HepG2 (cell line): Measurements from ENCODE around the gene IGDCC3. TPM values are rescaled to one million over a fixed set of nuclear protein-coding genes. Genes with fewer than 3 reads are reported as not detected.

Source experiments
- ATF7-NPFF ChIP-seq: sonication (generic); formaldehyde crosslinking; IDR thresholded peaks from 2 replicates; pipeline ENCODE4 v1.8.1; 2023; ENCODE audit warnings: mild to moderate bottlenecking, low read depth, missing genetic modification reagents, moderate library complexity
- ATRX ChIP-seq: sonication (generic); formaldehyde crosslinking; IDR thresholded peaks from 2 replicates; pipeline ENCODE4 v1.4.0; 2020; ENCODE audit warnings: missing genetic modification reagents, borderline replicate concordance
- CCDC6 ChIP-seq: sonication (generic); formaldehyde crosslinking; IDR thresholded peaks from 2 replicates; pipeline ENCODE4 v1.8.1; 2022; ENCODE audit warnings: mild to moderate bottlenecking, missing genetic modification reagents, moderate library complexity
- CEBPZ ChIP-seq: IDR thresholded peaks from 2 replicates; pipeline ENCODE4 v1.6.1; 2012; ENCODE audit warnings: low read length, improper control_type of control experiment
- CHD4 ChIP-seq: fragments of 200-600 bp; sonication (generic); IDR thresholded peaks from 2 replicates; pipeline ENCODE4 v1.7.0; 2017; ENCODE audit warnings: mild to moderate bottlenecking, low read length, borderline replicate concordance
- ISX ChIP-seq: sonication (generic); formaldehyde crosslinking; conservative IDR thresholded peaks from 2 replicates; pipeline ENCODE4 v1.5.0; 2020; ENCODE audit warnings: missing genetic modification reagents
- LCORL ChIP-seq, 2 experiments: fragments of 450-650 bp in 1 of 2; sonication (generic) in 1 of 2; formaldehyde crosslinking in 1 of 2; IDR thresholded peaks; 2 replicates each; pipeline versions ENCODE4 v1.5.0 to v1.6.1; 2017 to 2020; ENCODE audit warnings: antibody characterized with exemption in 1 of 2, missing genetic modification reagents in 1 of 2
- MTF2 ChIP-seq: sonication (generic); formaldehyde crosslinking; IDR thresholded peaks from 2 replicates; pipeline ENCODE4 v1.5.0; 2020; ENCODE audit warnings: missing genetic modification reagents, borderline replicate concordance
- NFKBIZ ChIP-seq: IDR thresholded peaks from 2 replicates; pipeline ENCODE4 v1.6.1; 2018; ENCODE audit warnings: missing genetic modification reagents, missing compliant biosample characterization
- PRDM10 ChIP-seq: sonication (generic); formaldehyde crosslinking; IDR thresholded peaks from 2 replicates; pipeline ENCODE4 v1.4.0; 2020; ENCODE audit warnings: low read depth, missing genetic modification reagents
- RERE ChIP-seq: IDR thresholded peaks from 2 replicates; pipeline ENCODE4 v1.6.1; 2016; ENCODE audit warnings: low read depth, missing genetic modification reagents, missing compliant biosample characterization
- ZFAT ChIP-seq: sonication (generic); formaldehyde crosslinking; conservative IDR thresholded peaks from 2 replicates; pipeline ENCODE4 v1.8.1; 2023; ENCODE audit warnings: missing genetic modification reagents, inconsistent platforms
- ZNF225 ChIP-seq: sonication (generic); formaldehyde crosslinking; IDR thresholded peaks from 2 replicates; pipeline ENCODE4 v1.4.0; 2020; ENCODE audit warnings: mild to moderate bottlenecking, missing genetic modification reagents
- ZNF589 ChIP-seq: sonication (generic); formaldehyde crosslinking; conservative IDR thresholded peaks from 2 replicates; pipeline ENCODE4 v1.8.0; 2022; ENCODE audit warnings: mild to moderate bottlenecking, moderate library complexity, missing genetic modification reagents
- ZNF713 ChIP-seq: sonication (generic); formaldehyde crosslinking; IDR thresholded peaks from 2 replicates; pipeline ENCODE4 v1.4.0; 2020; ENCODE audit warnings: mild to moderate bottlenecking, missing genetic modification reagents
- ZNF761 ChIP-seq: sonication (generic); formaldehyde crosslinking; conservative IDR thresholded peaks from 2 replicates; pipeline ENCODE4 v1.4.0; 2020; ENCODE audit warnings: mild to moderate bottlenecking, missing genetic modification reagents
- polyA plus RNA-seq, 8 experiments: library from polyadenylated mRNA; depleted of rRNA in 3 of 8; stranded (reverse) in 7 of 8; unstranded in 1 of 8; fragments of >200 nt; fragmentation: Illumina TruSeq in 4 of 8; extraction: Trizol in 4 of 8; gene quantifications; 2 replicates each; pipeline versions ENCODE4 v1.2.1 to v1.2.3, GENCODE V29; 2011 to 2016; ENCODE audit warnings: low read depth in 4 of 8, missing spikeins in 1 of 8, mixed read lengths in 1 of 8; ENCODE audit not compliant: insufficient read depth in 1 of 8
- total RNA-seq, 5 experiments: library from RNA; depleted of rRNA; stranded (reverse); fragments of >200 nt; fragmentation: Illumina TruSeq; extraction: Trizol; gene quantifications; 2 replicates each; pipeline ENCODE4 v1.2.3, GENCODE V29; 2016; ENCODE audit warnings: low read depth in 1 of 5

Gene IGDCC3
- total and polyA plus RNA-seq, 2 of the 13 experiments (the other 11 are each of a cell fraction or from before 2014, with no cell fraction given): 30.1 to 51.8 TPM

GRCh38 chr15:65377105-65377975 is 462 bp downstream of the IGDCC3 start (continued):
- TF ChIP-seq LCORL (IDR thresholded peaks at IDR 0.05) (no peak), LCORL (CRISPR knock-in tag; IDR thresholded peaks at IDR 0.05) (peak; percentile 55; the same call in 1 of the 2 replicates), ATF7-NPFF (CRISPR knock-in tag) (0 out of 2 replicates have a peak, but pooled peaks have one; percentile 17), CCDC6 (0 out of 2 replicates have a peak, but pooled peaks have one; percentile 45), ISX (CRISPR knock-in tag) (no peak), NFKBIZ (CRISPR knock-in tag) (no peak), ZNF761 (CRISPR knock-in tag) (no peak), RERE (CRISPR knock-in tag) (no peak), MTF2 (CRISPR knock-in tag) (peak; percentile 81; the same call in 1 of the 2 replicates), ZFAT (CRISPR knock-in tag) (no peak), ATRX (CRISPR knock-in tag) (no peak), PRDM10 (CRISPR knock-in tag) (no peak), ZNF225 (CRISPR knock-in tag) (peak; percentile 30; the same call in 1 of the 2 replicates), ZNF589 (CRISPR knock-in tag) (no peak), CHD4 (no peak), ZNF713 (CRISPR knock-in tag) (no peak), CEBPZ (no peak)
